ENCODE measurements around the gene SMIM20.

Gene SMIM20

GRCh38 chr4:25948051-25948450 lies 34.0 kb downstream of the SMIM20 start:
- peaks cover 36 to 55% of the 10 kb centered on the region in 2 donors for H3K27me3 Mint-ChIP-seq

GRCh38 chr4:25949173-25949748 lies 35.2 kb downstream of the SMIM20 start:
- Mint-ChIP-seq H3K9me3 (no peaks in the 10 kb centered on the region), H3K4me3 (no peak overlapping the region), H3K4me1 (peaks cover 0 to 7% of the 10 kb centered on the region in 2 donors), H3K27me3 (peaks cover 36 to 58% of the 10 kb centered on the region in 2 donors), H3K27ac (no peak overlapping the region), H3K36me3 (no peaks in the 10 kb centered on the region)
- no peak for ATAC-seq (replicated peaks)
- no peak for DNase-seq

More at GRCh38 chr4:25948051-25948450, 34.0 kb downstream of the SMIM20 start:
- H3K4me3 Mint-ChIP-seq, result no peak overlapping the region
- ATAC-seq (replicated peaks) (no peak), DNase-seq (no peak)
- no peak overlapping the region for H3K27ac Mint-ChIP-seq
- no peaks in the 10 kb centered on the region for H3K9me3 Mint-ChIP-seq
- no peaks in the 10 kb centered on the region for H3K36me3 Mint-ChIP-seq
- H3K4me1 Mint-ChIP-seq, result peaks cover 0 to 6% of the 10 kb centered on the region in 2 donors

- H3K4me3 Mint-ChIP-seq, result no peak overlapping the region
- H3K9me3 Mint-ChIP-seq, result no peaks in the 10 kb centered on the region
- ATAC-seq (replicated peaks), result no peak
- no peak overlapping the region for H3K27ac Mint-ChIP-seq
- peaks cover 36 to 65% of the 10 kb centered on the region in 2 donors for H3K27me3 Mint-ChIP-seq
- H3K4me1 Mint-ChIP-seq, result peaks cover 0 to 7% of the 10 kb centered on the region in 2 donors
- H3K36me3 Mint-ChIP-seq, result no peaks in the 10 kb centered on the region
- no peak for DNase-seq
Measured at GRCh38 chr4:25949994-25950393, 36.0 kb downstream of the SMIM20 start.

- peaks cover 36 to 69% of the 10 kb centered on the region in 2 donors for H3K27me3 Mint-ChIP-seq
- no peaks in the 10 kb centered on the region for H3K36me3 Mint-ChIP-seq
- H3K9me3 Mint-ChIP-seq, result no peaks in the 10 kb centered on the region
- H3K4me3 Mint-ChIP-seq, result no peak overlapping the region
- H3K27ac Mint-ChIP-seq, result peak overlapping the region; percentile 32
- ATAC-seq (replicated peaks) (no peak), DNase-seq (no peak)
- peaks cover 0 to 7% of the 10 kb centered on the region in 2 donors for H3K4me1 Mint-ChIP-seq
Measured at GRCh38 chr4:25950461-25951389, 36.7 kb downstream of the SMIM20 start.

GRCh38 chr4:25951390-25951952 lies 37.5 kb downstream of the SMIM20 start:
- no peak overlapping the region for H3K4me3 Mint-ChIP-seq
- no peaks in the 10 kb centered on the region for H3K36me3 Mint-ChIP-seq
- H3K4me1 Mint-ChIP-seq, result peaks cover 0 to 7% of the 10 kb centered on the region in 2 donors
- H3K27ac Mint-ChIP-seq, result peak overlapping the region; percentile 21
- H3K9me3 Mint-ChIP-seq, result peaks cover 0 to 2% of the 10 kb centered on the region in 2 donors
- ATAC-seq (replicated peaks) (no peak), DNase-seq (no peak)
- peaks cover 40 to 72% of the 10 kb centered on the region in 2 donors for H3K27me3 Mint-ChIP-seq

GRCh38 chr4:25953740-25954139 lies 39.7 kb downstream of the SMIM20 start:
- Mint-ChIP-seq H3K36me3 (no peaks in the 10 kb centered on the region), H3K27ac (no peak overlapping the region), H3K9me3 (peaks cover 0 to 4% of the 10 kb centered on the region in 2 donors), H3K27me3 (peaks cover 37 to 66% of the 10 kb centered on the region in 2 donors), H3K4me1 (peaks cover 6 to 10% of the 10 kb centered on the region in 2 donors), H3K4me3 (no peak overlapping the region)
- ATAC-seq (replicated peaks), result no peak
- no peak for DNase-seq

GRCh38 chr4:25954293-25954904 lies 40.4 kb downstream of the SMIM20 start:
- Mint-ChIP-seq H3K27me3 (peaks cover 31 to 60% of the 10 kb centered on the region in 2 donors), H3K4me3 (no peak overlapping the region), H3K4me1 (peaks cover 6 to 10% of the 10 kb centered on the region in 2 donors), H3K9me3 (peaks cover 0 to 4% of the 10 kb centered on the region in 2 donors), H3K36me3 (no peaks in the 10 kb centered on the region), H3K27ac (no peak overlapping the region)
- no peak for ATAC-seq (replicated peaks)
- DNase-seq, result no peak

- Mint-ChIP-seq H3K36me3 (no peaks in the 10 kb centered on the region), H3K4me3 (no peak overlapping the region), H3K27ac (no peak overlapping the region), H3K9me3 (peaks cover 0 to 4% of the 10 kb centered on the region in 2 donors), H3K4me1 (peaks cover 6 to 8% of the 10 kb centered on the region in 2 donors), H3K27me3 (peaks cover 21 to 48% of the 10 kb centered on the region in 2 donors)
- no peak for DNase-seq
- no peak for ATAC-seq (replicated peaks)
Measured at GRCh38 chr4:25955705-25956104, 41.7 kb downstream of the SMIM20 start.

GRCh38 chr4:25956260-25956659 lies 42.2 kb downstream of the SMIM20 start:
- Mint-ChIP-seq H3K4me3 (no peak overlapping the region), H3K27ac (no peak overlapping the region), H3K27me3 (peaks cover 16 to 43% of the 10 kb centered on the region in 2 donors), H3K9me3 (peaks cover 0 to 4% of the 10 kb centered on the region in 2 donors), H3K4me1 (peaks cover 4 to 6% of the 10 kb centered on the region in 2 donors), H3K36me3 (no peaks in the 10 kb centered on the region)
- ATAC-seq (replicated peaks) (no peak), DNase-seq (no peak)

- H3K27me3 Mint-ChIP-seq, result peaks cover 9 to 32% of the 10 kb centered on the region in 2 donors
- H3K9me3 Mint-ChIP-seq, result peaks cover 0 to 4% of the 10 kb centered on the region in 2 donors
- DNase-seq (no peak), ATAC-seq (replicated peaks) (no peak)
- H3K27ac Mint-ChIP-seq, result no peak overlapping the region
- H3K36me3 Mint-ChIP-seq, result no peaks in the 10 kb centered on the region
- H3K4me3 Mint-ChIP-seq, result no peak overlapping the region
- H3K4me1 Mint-ChIP-seq, result peaks cover 4 to 6% of the 10 kb centered on the region in 2 donors
Measured at GRCh38 chr4:25958110-25958509, 44.1 kb downstream of the SMIM20 start.

GRCh38 chr4:25962393-25962792 lies 48.4 kb downstream of the SMIM20 start:
- ATAC-seq (replicated peaks) (no peak), DNase-seq (no peak)
- Mint-ChIP-seq H3K9me3 (no peaks in the 10 kb centered on the region), H3K27me3 (peaks cover 2 to 7% of the 10 kb centered on the region in 2 donors), H3K4me3 (no peak overlapping the region), H3K27ac (no peak overlapping the region), H3K4me1 (peaks cover 3% of the 10 kb centered on the region in 2 donors), H3K36me3 (no peaks in the 10 kb centered on the region)

GRCh38 chr4:25965629-25966028 lies 51.6 kb downstream of the SMIM20 start:
- peaks cover 21 to 27% of the 10 kb centered on the region in 2 donors for H3K4me1 Mint-ChIP-seq
- no peaks in the 10 kb centered on the region for H3K9me3 Mint-ChIP-seq
- H3K27me3 Mint-ChIP-seq, result peaks cover 0 to 7% of the 10 kb centered on the region in 2 donors
- H3K27ac Mint-ChIP-seq, result no peak overlapping the region
- no peak for ATAC-seq (replicated peaks)
- no peak overlapping the region for H3K4me3 Mint-ChIP-seq
- H3K36me3 Mint-ChIP-seq, result no peaks in the 10 kb centered on the region
- no peak for DNase-seq

GRCh38 chr4:25966171-25966570 lies 52.2 kb downstream of the SMIM20 start:
- no peak overlapping the region for H3K4me3 Mint-ChIP-seq

More at GRCh38 chr4:25966171-25966570, 52.2 kb downstream of the SMIM20 start:
- Mint-ChIP-seq H3K9me3 (no peaks in the 10 kb centered on the region), H3K4me1 (peaks cover 21 to 30% of the 10 kb centered on the region in 2 donors), H3K27ac (no peak overlapping the region), H3K27me3 (peaks cover 0 to 7% of the 10 kb centered on the region in 2 donors), H3K36me3 (no peaks in the 10 kb centered on the region)
- DNase-seq (no peak), ATAC-seq (replicated peaks) (no peak)

All from stimulated activated naive B cell treated with anti-CD40 and anti-IgM and Interleukin-4, amounts not matched to agents 10 μg/mL and 1 μg/mL and 100 μg/mL, for 72 hours (primary cell).